ENCODE measurements around the gene SAMD3. TPM values are rescaled to one million over a fixed set of nuclear protein-coding genes. Genes with fewer than 3 reads are reported as not detected.

SAMD3 gene
- total and polyA plus RNA-seq, 2 of the 8 experiments (the other 6 are each of a cell fraction or from before 2014, with no cell fraction given), result 1.8 to 1.9 TPM

- no peak overlapping the region for H3K56ac ChIP-seq (replicated peaks; ENCODE audit: insufficient read length, low read depth, low read length)
- no peaks in the 10 kb centered on the region for H3K9me3 ChIP-seq (ENCODE audit: insufficient read depth in 2 of 2, low read depth in 1 of 2, low read length in 1 of 2)
- no peak overlapping the region for H2BK5ac ChIP-seq (ENCODE audit: low read depth, low read length)
- no peak overlapping the region for H2AFZ ChIP-seq (ENCODE audit: low read length)
- no peaks in the 10 kb centered on the region for H3K27me3 ChIP-seq (replicated peaks in 1 of 4; ENCODE audit: control insufficient read depth in 3 of 4, extremely low read depth in 1 of 4, insufficient read depth in 3 of 4, low read length in 3 of 4)
- no peaks in the 10 kb centered on the region for H3K23me2 ChIP-seq (ENCODE audit: low read depth, low read length)
- 77% methylated on average over 8 of the region's 8 CpGs; no CpG with 5 or more reads in 1 of the 2 experiments for WGBS, 2 experiments (ENCODE audit: extremely low coverage in 1 of 2, insufficient coverage in 1 of 2, insufficient read length in 1 of 2, insufficient replicate concordance in 2 of 2, low coverage in 1 of 2, low lambda C conversion rate in 2 of 2, missing lambda C conversion rate in 1 of 2)
- no peaks in the 10 kb centered on the region for H4K20me1 ChIP-seq (replicated peaks in 1 of 2; ENCODE audit: control insufficient read depth in 1 of 2, insufficient read depth in 2 of 2, low read length in 2 of 2)
- no peak overlapping the region for H2BK20ac ChIP-seq (ENCODE audit: low read length)
- peaks cover 0 to 3% (median 2%) of the 10 kb centered on the region in 4 experiments; a peak in 1 of 7 replicates for H3K4me1 ChIP-seq (replicated peaks in 1 of 4; ENCODE audit: control insufficient read depth in 3 of 4, insufficient read depth in 4 of 4, low read length in 3 of 4)
- H3K4ac ChIP-seq (replicated peaks; ENCODE audit: insufficient read length, low read depth, low read length), result no peak overlapping the region
- ChIA-PET CTCF (ENCODE audit: partially characterized antibody) (interaction anchor here (0.6 to 2.2 kb wide), 5 partner anchors 23 to 616 kb away, joined by 3 to 6 read pairs (median 4); no protein-coding TSS in a partner anchor), POLR2A (ENCODE audit: partially characterized antibody) (no interaction called here)
- H3K23ac ChIP-seq (ENCODE audit: insufficient read length), result no peak overlapping the region
- H3K27ac ChIP-seq (ENCODE audit: low read depth, low read length), result no peak overlapping the region
- no peaks in the 10 kb centered on the region for H3K79me2 ChIP-seq (ENCODE audit: control insufficient read depth in 1 of 2, insufficient read depth in 2 of 2, low read length in 2 of 2)
- H3K4me2 ChIP-seq (ENCODE audit: insufficient read depth in 1 of 2, low read depth in 2 of 2, low read length in 2 of 2), result no peak overlapping the region
- no peak overlapping the region for H3K9ac ChIP-seq (replicated peaks in 1 of 4; ENCODE audit: extremely low read depth in 1 of 4, low read depth in 3 of 4, low read length in 3 of 4)
- no peak overlapping the region for H2BK15ac ChIP-seq (ENCODE audit: low read length)
- no peak overlapping the region for H2BK12ac ChIP-seq (ENCODE audit: low read depth, low read length)
- H2AK5ac ChIP-seq (ENCODE audit: low read depth, low read length), result no peak overlapping the region
- no peak overlapping the region for H3K4me3 ChIP-seq (ENCODE audit: extremely low read depth in 1 of 4, insufficient read depth in 2 of 4, low read depth in 3 of 4, low read length in 4 of 4)
- H4K8ac ChIP-seq (ENCODE audit: extremely low read depth, insufficient read depth, low read length), result no peak overlapping the region
- H2BK120ac ChIP-seq (replicated peaks; ENCODE audit: low read depth, low read length), result no peak overlapping the region
- H3K18ac ChIP-seq (ENCODE audit: extremely low read depth, low read length), result no peak overlapping the region
- no peaks in the 10 kb centered on the region; a peak in 1 of 8 replicates for H3K36me3 ChIP-seq (ENCODE audit: control insufficient read depth in 2 of 4, insufficient read depth in 4 of 4, low read length in 3 of 4)
- TF ChIP-seq PHF8 (conservative IDR thresholded peaks at IDR 0.05; ENCODE audit: low read depth, low read length) (no peak), RXRA (IDR thresholded peaks at IDR 0.05; ENCODE audit: insufficient read depth, low read depth, low read length) (no peak), POLR2AphosphoS5 (IDR thresholded peaks at IDR 0.05; ENCODE audit: low read depth, low read length) (no peak), ATF3 (IDR thresholded peaks at IDR 0.05; ENCODE audit: insufficient read depth, low read depth, low read length) (no peak), RNF2 (IDR thresholded peaks at IDR 0.05; ENCODE audit: borderline replicate concordance, low read depth, low read length, missing control alignments, poor library complexity, severe bottlenecking) (no peak), ATF2 (IDR thresholded peaks at IDR 0.05; ENCODE audit: low read length) (no peak), SRF (IDR thresholded peaks at IDR 0.05; ENCODE audit: low read depth, low read length) (no peak)
- no peak for FAIRE-seq
- H3K79me1 ChIP-seq (ENCODE audit: low read depth, low read length), result no peaks in the 10 kb centered on the region
- DNase-seq (ENCODE audit: low read depth in 1 of 2, low spot score in 2 of 2), result no peak
- H4K91ac ChIP-seq (replicated peaks; ENCODE audit: insufficient read length, low read length), result no peak overlapping the region
- no peak overlapping the region for H4K5ac ChIP-seq (ENCODE audit: insufficient read length, low read depth, low read length)
- no peak overlapping the region for H3K14ac ChIP-seq (ENCODE audit: insufficient read length)
Observed at GRCh38 chr6:130150906-130151305, 71.8 kb downstream of the SAMD3 start.

All from H1 (cell line).